HK-2 (cell line): ENCODE results near the gene FAM114A2.
"Not testable (repeated sequence)": the region's sequence is repeated elsewhere in the genome, so short reads cannot be mapped to it uniquely, and the experiment has no call there.

Experiments
- DNase-seq: peaks from one replicate; pipeline ENCODE4 v3.0.0-alpha.2; 2018; ENCODE audit not compliant: unreplicated experiment

FAM114A2 gene

GRCh38 chr5:154049636-154050035 lies 10.9 kb upstream of the FAM114A2 start:
- DNase-seq, result no peak

- no peak for DNase-seq
These were observed 8.6 kb upstream of the FAM114A2 start for GRCh38 chr5:154047324-154047723.

DNA sequence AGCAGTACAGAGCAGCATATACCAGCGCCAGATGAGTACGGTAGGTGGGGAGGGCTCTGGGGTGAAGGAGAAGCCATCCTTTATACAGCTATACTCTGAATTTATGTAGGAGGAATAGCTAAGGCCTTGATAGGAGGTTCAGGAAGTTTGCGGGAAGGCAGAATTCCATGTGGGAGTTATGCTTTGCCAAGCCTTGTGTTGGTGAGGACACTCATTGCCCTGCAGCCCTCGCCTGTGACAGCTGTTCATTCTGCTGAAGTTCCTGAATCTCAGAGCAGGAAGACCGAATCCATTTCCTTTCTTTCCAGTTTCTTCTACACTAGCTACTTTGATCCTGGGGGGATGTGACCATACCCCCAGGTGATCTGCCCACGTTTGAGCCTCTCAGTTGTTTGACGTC lies 7.8 kb upstream of the FAM114A2 start:
- DNase-seq, result no peak

DNA sequence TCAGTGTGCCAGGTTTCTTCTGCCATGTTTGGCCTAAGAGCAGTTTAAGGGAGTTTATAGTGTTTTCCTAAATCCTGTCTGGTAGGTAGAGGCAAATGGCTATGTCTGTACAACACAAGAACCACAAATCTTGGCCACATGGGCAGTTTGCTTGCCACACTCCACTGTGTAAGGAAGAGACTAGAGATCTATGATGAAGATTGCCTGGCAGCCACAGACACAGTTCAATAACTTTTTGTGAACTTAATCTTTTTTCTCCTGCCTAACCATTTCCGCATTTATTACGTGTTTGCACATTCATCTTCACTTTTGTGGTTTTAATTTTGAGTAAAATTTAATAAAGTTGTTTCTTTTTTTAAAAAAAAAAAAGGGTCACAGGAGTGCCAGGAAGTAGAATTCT lies 5.9 kb upstream of the FAM114A2 start:
- no peak for DNase-seq

DNA sequence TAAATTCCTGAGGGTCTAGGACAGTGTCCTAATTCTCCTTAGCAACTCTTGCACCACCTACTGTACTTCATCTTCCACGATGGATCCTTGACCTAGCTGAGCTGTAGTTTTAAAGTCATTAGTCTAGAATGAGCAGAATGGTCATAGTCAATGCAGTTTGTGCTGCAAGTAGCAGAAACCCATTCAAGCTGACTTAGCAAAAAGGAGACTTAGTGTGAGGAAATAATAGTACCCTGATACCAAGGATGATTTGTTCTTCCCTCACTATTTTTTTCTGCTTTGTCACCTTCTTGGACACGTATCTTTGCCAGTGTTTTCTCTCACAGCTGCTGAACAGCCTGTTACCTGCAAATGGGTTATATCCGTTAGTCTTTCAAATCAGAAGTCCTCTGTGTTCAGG lies 5.4 kb upstream of the FAM114A2 start:
- no peak for DNase-seq

DNA sequence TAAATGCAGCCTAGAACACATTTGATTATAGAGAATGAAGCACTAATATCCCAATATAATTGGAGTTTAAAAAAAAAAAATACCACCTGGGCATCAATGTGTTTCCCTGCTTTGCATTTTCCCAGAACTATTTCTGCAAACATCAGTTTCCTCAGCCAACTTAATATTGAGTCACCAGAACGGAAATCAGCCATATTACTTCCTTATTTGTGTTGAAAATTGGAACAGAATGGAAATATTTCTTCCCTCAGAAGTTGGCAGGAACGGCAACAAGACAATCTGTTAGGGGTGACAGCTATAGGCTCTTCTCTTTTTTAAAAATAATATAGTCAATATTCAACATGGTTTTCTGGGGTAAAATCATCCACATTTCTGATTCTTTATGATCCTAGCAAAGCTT lies 4.1 kb upstream of the FAM114A2 start:
- DNase-seq, result no peak

DNA sequence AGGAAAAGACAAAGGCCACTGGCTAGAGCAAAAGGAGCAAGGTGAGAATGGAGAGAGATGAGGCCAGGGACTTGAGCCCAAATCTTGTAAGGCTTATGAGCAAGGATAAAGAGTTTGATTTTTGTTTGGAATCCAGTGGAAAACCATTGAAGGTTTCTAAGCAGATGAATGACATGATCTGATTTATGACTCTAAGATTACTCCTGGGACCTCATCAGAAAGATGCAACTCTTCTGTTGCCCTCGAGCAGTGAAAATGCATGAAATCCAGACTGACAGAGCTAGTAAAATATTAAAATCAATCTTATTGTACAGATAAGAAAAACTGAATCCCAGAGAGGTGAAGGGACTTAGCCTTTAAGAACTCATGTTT lies 734 bp upstream of the FAM114A2 start:
- no peak for DNase-seq

DNA sequence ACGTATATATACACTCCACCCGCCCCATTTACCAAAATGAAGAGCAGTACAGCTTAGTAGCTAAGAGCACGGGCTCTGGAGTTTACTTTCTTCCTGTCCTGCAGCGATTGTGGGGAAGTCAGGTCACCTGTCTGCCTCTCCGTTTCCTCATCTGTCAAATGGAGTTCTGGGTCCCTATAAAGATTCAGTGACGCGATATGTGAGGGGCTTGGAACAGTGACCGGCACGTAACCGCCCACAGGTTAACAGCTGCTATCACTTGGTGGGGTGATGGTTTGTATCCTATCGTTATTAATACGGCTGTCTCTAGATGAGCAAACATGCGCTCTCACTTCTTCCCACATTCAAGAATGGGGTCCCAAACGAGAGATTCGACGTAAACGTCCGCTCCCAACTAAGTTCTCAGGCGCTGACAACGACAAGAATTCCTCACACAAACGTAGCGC lies 426 bp downstream of the FAM114A2 start:
- DNase-seq, result no peak

GRCh38 chr5:154034944-154035343 lies 3.8 kb downstream of the FAM114A2 start:
- DNase-seq, result no peak

DNA sequence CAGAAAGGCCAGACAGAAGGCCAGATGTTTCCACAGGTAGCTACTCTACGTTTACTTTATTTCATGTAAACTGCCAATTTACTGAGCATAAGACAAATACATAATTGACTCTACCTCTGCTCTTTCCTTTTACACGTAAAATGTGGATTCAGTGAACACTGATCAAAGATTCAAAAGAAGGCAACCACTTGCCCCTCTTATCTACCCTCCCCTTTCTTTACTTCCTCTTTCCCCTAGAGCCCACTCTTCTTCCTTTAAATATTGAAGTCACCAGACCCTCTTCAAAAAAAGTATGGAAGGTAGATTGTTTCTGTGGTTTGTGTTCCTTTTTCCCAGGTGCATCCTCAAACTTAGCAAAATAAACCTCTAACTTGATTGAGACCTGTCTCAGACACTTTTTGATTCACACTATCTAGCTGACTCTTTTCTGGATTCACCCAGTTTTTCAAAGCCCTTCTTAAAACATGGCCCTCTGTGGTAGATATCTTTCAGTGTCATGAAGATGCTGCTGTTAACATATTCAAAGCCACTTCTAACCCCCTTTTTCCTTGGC lies 6.7 kb downstream of the FAM114A2 start:
- DNase-seq, result no peak

DNA sequence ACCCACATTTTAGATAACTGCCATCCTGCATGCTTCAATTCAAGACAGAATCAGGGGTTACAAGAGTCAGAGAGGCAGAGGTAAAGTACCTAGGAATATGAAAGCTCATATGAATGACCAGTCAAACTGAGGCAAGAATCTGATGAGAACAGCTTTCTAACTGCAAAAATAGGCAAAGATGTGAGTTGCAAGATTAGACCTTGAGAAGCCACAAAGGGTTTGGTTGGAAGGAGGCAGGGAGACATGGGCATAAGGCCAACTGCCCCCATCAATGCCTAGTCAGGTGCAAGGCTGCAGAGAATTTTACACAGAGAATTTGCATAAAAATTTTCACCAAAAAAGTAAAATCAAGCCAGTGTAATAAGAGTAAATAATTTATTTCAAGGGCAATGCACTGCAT lies 12.8 kb downstream of the FAM114A2 start:
- DNase-seq, result no peak

- DNase-seq, result not testable (repeated sequence)
These were observed 19.8 kb downstream of the FAM114A2 start for GRCh38 chr5:154018919-154019318.

DNA sequence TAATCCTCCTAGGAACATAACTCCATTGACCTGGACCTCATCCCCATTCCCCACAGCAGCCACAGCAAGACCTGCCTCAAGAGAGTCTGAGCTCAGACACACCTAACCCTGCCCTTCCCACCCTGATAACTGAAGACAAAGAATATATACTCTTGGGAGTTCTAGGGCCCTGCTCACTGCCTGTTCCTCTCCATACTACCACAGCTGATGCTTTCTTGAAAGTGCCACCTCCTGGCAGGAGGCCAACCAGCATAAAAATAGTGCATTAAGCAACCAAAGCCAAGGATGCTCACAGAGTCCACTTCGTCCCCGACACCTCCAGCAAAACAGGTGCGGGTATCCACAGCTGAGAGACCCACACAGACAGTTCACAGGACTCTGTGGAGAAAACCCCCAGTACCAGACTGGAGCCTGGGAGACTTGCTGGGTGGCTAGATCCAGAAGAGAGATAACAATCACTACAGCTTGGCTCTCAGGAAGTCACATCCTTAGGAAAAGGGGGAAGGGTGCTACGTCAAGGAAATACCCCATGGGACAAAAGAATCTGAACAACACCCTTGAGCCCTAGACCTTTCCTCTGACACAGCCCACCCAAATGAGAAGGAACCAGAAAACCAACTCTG lies 23.5 kb downstream of the FAM114A2 start:
- DNase-seq, result no peak

GRCh38 chr5:154010660-154011059 lies 28.1 kb downstream of the FAM114A2 start:
- no peak for DNase-seq

GRCh38 chr5:154005648-154006047 lies 33.1 kb downstream of the FAM114A2 start:
- no peak for DNase-seq

GRCh38 chr5:154002511-154003020 lies 36.1 kb downstream of the FAM114A2 start:
- no peak for DNase-seq

- DNase-seq, result no peak
These were observed 36.6 kb downstream of the FAM114A2 start for GRCh38 chr5:154002093-154002492.

GRCh38 chr5:154000703-154001102 lies 38.0 kb downstream of the FAM114A2 start:
- DNase-seq, result no peak

GRCh38 chr5:153999995-154000394 lies 38.7 kb downstream of the FAM114A2 start:
- DNase-seq, result no peak

DNA sequence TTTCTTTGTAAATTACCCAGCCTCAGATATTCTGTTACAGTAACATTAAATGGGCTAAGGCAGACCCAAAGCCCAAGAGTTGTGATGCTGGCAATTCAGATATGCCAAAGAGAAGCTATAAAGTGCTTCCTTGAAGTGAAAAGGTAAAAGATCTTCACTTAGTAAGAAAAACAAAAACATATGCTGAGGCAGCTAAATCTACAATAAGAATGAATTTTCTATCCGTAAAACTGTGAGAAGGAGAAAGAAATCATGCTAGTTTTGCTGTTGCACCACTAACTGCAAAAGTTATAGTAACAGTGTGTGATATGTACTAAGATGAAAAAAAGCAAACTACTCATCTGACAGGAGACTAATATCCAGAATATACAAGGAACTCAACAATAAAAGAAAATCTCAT lies 39.9 kb downstream of the FAM114A2 start:
- DNase-seq, result no peak

- DNase-seq, result no peak
These were observed 40.7 kb downstream of the FAM114A2 start for GRCh38 chr5:153998010-153998409.

DNA sequence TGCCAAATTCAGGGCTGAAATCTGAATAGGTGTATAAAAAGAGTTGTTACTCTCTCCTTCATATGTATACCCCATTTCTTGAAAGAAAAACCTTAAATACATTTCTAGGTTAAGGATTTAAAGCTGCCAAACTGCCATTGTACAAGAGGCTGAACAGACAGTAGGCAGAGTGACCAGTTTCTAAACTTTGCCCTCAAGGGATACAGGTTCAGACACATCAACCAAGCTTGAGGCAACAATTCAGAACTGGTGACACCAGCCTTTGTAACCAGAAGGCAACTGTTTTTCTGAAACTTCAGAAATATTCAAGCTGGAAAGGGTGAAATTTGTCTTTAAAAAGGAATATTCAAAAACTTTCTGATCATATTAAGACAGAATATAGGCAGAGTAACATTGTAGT lies 47.5 kb downstream of the FAM114A2 start:
- DNase-seq, result no peak

- no peak for DNase-seq
These were observed 50.2 kb downstream of the FAM114A2 start for GRCh38 chr5:153988510-153988909.

DNA sequence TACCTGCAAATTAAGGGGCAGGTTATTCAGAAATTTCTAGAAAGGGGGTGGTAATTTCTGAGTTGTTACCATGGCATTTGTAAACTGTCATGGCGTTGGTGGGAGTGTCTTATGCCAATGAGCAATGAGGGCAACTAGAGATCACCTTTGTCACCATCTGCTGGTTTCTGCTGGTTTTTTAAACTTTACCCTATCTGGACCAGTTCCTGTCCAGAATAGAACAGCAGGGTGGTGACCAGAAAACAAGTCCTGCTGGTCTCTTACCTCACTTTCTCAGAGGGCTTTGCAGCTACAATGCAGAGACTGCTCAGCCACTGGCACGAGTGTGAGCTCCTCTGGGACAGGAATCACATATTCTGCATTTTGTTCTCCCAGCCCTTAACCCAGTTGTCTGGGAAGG lies 51.4 kb downstream of the FAM114A2 start:
- DNase-seq, result no peak
